HL-60 (cell line): Measurements from ENCODE around the gene NFYC.

Source experiments
- SPI1 ChIP-seq: IDR thresholded peaks from 2 replicates; pipeline ENCODE4 v1.6.1; 2012; ENCODE audit warnings: low read depth, mild to moderate bottlenecking, borderline replicate concordance
- TF ChIP-seq, protein P1 (sequence below): IDR thresholded peaks from one replicate; pipeline ENCODE4 v1.5.1; 2011; ENCODE audit warnings: low read length, control low read depth, inconsistent platforms; ENCODE audit not compliant: insufficient read depth

DNA sequence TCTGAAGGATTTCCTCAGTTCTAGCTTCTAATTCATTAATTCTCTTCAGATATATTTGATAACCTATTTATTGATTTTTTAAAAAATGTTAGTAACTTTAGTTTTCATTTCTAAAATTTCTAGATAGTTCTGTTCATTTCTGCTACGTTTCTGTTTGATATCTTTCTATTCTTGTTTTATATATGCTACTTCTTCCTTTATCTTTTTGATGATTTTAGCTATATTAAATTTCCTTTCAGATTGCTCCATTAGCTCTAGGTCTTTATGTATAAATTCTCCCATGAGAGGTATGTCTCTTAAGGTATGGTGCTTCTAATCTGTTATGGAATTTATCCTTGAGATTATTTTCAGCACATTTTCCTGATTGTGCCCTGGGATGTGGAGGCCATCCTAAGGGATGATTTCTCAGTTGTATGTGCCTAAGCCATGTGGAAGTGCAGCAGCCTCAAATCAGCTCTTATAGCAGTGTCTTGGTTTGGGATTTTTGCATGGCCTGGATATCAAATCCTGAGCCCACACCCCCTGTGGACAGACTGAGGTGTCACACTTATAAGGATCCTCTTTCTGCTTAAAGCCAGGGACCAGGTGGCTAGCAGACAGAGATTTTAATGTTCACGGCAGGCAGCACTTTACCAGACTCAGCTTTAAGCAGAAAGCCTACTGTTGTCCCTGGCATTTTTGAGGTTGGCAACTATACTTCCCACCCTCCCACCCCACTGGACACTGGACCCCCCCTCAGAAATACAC, 85.9 kb downstream of the NFYC start:
- TF ChIP-seq, protein P1, sequence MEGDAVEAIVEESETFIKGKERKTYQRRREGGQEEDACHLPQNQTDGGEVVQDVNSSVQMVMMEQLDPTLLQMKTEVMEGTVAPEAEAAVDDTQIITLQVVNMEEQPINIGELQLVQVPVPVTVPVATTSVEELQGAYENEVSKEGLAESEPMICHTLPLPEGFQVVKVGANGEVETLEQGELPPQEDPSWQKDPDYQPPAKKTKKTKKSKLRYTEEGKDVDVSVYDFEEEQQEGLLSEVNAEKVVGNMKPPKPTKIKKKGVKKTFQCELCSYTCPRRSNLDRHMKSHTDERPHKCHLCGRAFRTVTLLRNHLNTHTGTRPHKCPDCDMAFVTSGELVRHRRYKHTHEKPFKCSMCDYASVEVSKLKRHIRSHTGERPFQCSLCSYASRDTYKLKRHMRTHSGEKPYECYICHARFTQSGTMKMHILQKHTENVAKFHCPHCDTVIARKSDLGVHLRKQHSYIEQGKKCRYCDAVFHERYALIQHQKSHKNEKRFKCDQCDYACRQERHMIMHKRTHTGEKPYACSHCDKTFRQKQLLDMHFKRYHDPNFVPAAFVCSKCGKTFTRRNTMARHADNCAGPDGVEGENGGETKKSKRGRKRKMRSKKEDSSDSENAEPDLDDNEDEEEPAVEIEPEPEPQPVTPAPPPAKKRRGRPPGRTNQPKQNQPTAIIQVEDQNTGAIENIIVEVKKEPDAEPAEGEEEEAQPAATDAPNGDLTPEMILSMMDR = no peak
- TF ChIP-seq SPI1 = no peak
